ENCODE measurements around the gene RASSF3.
A peak's percentile ranks its signal among the peaks of the same experiment; 100 is the strongest.
"Not testable (repeated sequence)": the region's sequence is repeated elsewhere in the genome, so short reads cannot be mapped to it uniquely, and the experiment has no call there.

Gene RASSF3

GRCh38 chr12:64583395-64583770 is 26.9 kb upstream of the RASSF3 start:
- H3K4me3 Mint-ChIP-seq, result peak overlapping the region; percentile 86
- not testable (repeated sequence) for H3K9me3 Mint-ChIP-seq, H3K27me3 Mint-ChIP-seq, H3K36me3 Mint-ChIP-seq
- peak overlapping the region; percentile 81 for H3K27ac Mint-ChIP-seq
- H3K4me1 Mint-ChIP-seq, result peaks cover 33% of the 10 kb centered on the region

GRCh38 chr12:64583771-64584421 is 26.4 kb upstream of the RASSF3 start:
- peaks cover 33% of the 10 kb centered on the region for H3K4me1 Mint-ChIP-seq
- H3K27me3 Mint-ChIP-seq, result no peaks in the 10 kb centered on the region
- H3K4me3 Mint-ChIP-seq, result peak overlapping the region; percentile 86
- no peaks in the 10 kb centered on the region for H3K9me3 Mint-ChIP-seq
- peak overlapping the region; percentile 81 for H3K27ac Mint-ChIP-seq
- no peaks in the 10 kb centered on the region for H3K36me3 Mint-ChIP-seq

- Mint-ChIP-seq H3K27me3 (no peaks in the 10 kb centered on the region), H3K9me3 (no peaks in the 10 kb centered on the region), H3K4me1 (peaks cover 34% of the 10 kb centered on the region), H3K4me3 (no peak overlapping the region), H3K36me3 (no peaks in the 10 kb centered on the region), H3K27ac (no peak overlapping the region)
Measured at GRCh38 chr12:64585104-64585503, 25.2 kb upstream of the RASSF3 start.

DNA sequence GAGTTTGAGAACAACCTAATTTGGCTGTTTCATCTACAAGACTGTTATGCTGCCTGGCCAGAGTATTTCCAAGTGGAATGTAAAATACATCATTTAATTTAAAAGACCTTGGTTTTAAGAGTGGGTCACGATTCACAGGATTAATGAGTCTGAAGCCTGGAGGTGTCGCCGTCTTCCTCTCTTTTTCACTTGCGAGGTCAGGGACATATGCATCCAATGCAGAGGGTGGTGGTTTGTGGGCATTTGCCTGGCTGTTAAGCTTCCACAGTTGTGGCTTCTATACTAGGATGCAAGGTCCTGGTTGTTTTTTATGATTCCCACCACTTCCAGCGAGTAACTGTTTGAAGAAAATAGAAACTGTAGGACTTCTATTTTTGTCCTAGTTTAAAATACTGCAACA is 22.8 kb upstream of the RASSF3 start:
- no peaks in the 10 kb centered on the region for H3K36me3 Mint-ChIP-seq
- no peaks in the 10 kb centered on the region for H3K9me3 Mint-ChIP-seq
- peak overlapping the region; percentile 44 for H3K27ac Mint-ChIP-seq
- no peak overlapping the region for H3K4me3 Mint-ChIP-seq
- H3K27me3 Mint-ChIP-seq, result no peaks in the 10 kb centered on the region
- peaks cover 36% of the 10 kb centered on the region for H3K4me1 Mint-ChIP-seq

GRCh38 chr12:64590183-64590582 is 20.1 kb upstream of the RASSF3 start:
- Mint-ChIP-seq H3K27ac (no peak overlapping the region), H3K4me3 (no peak overlapping the region), H3K36me3 (no peaks in the 10 kb centered on the region), H3K4me1 (peaks cover 17% of the 10 kb centered on the region), H3K27me3 (no peaks in the 10 kb centered on the region), H3K9me3 (no peaks in the 10 kb centered on the region)

- H3K4me3 Mint-ChIP-seq, result peak overlapping the region; percentile 15
- H3K27ac Mint-ChIP-seq, result peak overlapping the region; percentile 9
- no peaks in the 10 kb centered on the region for H3K9me3 Mint-ChIP-seq
- H3K36me3 Mint-ChIP-seq, result no peaks in the 10 kb centered on the region
- peaks cover 51% of the 10 kb centered on the region for H3K4me1 Mint-ChIP-seq
- no peaks in the 10 kb centered on the region for H3K27me3 Mint-ChIP-seq
Measured at GRCh38 chr12:64595863-64596793, 14.2 kb upstream of the RASSF3 start.

- Mint-ChIP-seq H3K27ac (peak overlapping the region; percentile 66), H3K4me3 (peak overlapping the region; percentile 83), H3K36me3 (no peaks in the 10 kb centered on the region), H3K4me1 (peaks cover 55% of the 10 kb centered on the region), H3K27me3 (no peaks in the 10 kb centered on the region), H3K9me3 (no peaks in the 10 kb centered on the region)
Measured at GRCh38 chr12:64598831-64599230, 11.5 kb upstream of the RASSF3 start.

GRCh38 chr12:64600164-64600561 is 10.1 kb upstream of the RASSF3 start:
- Mint-ChIP-seq H3K27ac (no peak overlapping the region), H3K4me1 (peaks cover 50% of the 10 kb centered on the region), H3K4me3 (peak overlapping the region; percentile 26), H3K27me3 (no peaks in the 10 kb centered on the region), H3K36me3 (no peaks in the 10 kb centered on the region), H3K9me3 (no peaks in the 10 kb centered on the region)

GRCh38 chr12:64603183-64603841 is 7.0 kb upstream of the RASSF3 start:
- Mint-ChIP-seq H3K27me3 (no peaks in the 10 kb centered on the region), H3K4me1 (peaks cover 37% of the 10 kb centered on the region), H3K27ac (peak overlapping the region; percentile 63), H3K9me3 (no peaks in the 10 kb centered on the region), H3K36me3 (no peaks in the 10 kb centered on the region), H3K4me3 (no peak overlapping the region)

DNA sequence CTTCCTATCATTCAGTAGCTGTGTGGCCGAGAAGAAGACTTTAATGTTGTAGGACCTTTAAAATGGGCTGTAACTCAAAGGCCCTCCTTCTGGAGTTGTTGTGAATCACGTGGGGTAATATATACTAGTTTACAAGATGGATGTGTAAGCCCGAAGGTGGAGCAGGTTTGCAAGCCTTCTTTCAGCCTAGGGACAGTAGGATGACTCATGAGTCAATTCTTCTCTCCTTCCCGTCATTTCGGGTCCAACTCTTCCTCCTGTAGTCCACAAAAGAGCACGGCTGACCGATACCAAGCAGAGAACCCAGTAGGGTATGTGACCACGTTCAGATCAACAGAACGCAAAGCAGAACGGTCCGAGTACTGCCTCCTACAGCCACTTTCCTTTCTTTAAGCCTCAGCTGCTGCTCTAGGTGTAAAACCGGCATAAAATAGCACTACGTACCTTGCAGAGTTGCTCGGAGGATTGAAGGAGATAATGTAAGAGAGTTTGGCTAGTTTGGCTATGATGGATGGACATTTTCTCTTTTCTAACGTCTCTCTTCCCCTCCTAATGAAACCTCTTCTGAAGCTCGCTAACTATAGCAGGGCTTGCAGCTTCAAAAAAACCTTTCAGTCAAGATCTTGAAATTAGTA is 1.3 kb upstream of the RASSF3 start:
- Mint-ChIP-seq H3K27me3 (no peaks in the 10 kb centered on the region), H3K27ac (peak overlapping the region; percentile 94), H3K9me3 (no peaks in the 10 kb centered on the region), H3K4me1 (peaks cover 35% of the 10 kb centered on the region), H3K4me3 (peak overlapping the region; percentile 90), H3K36me3 (no peaks in the 10 kb centered on the region)

- Mint-ChIP-seq H3K4me1 (peaks cover 41% of the 10 kb centered on the region), H3K27me3 (no peaks in the 10 kb centered on the region), H3K27ac (peak overlapping the region; percentile 94)
Measured at GRCh38 chr12:64609536-64610078, 688 bp upstream of the RASSF3 start.

DNA sequence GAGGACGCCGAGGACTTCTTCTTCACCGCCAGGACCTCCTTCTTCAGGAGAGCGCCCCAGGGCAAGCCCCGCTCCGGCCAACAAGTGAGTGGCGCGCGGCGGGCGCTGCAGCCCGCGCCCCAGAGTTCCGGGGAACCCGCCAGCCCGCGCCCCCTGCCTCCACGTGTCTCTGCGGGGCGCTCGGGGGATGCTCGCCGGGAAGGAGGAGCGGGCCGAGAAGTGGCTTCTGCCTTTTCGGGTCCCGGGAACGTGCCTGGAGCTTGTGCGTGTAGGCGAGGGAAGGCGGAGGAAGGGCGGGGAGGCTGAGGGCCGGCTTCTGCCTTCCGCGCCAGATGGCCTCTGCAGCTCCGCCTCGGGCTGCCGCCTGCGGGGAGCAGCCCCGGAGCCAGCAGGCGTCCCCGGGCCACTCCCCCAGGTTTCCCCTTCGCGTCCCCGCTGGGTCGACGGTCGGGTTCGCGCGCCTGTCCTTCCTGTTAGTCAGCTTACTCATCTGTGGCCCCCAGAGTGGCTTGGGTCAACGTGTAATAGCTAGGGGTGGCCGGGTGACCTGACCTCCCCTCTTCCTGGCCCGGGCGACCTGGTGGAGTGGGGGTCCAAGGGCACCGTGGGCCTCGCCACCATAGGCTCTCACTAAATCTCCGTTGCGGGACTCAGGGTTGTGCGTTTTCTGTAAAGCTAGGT is 505 bp downstream of the RASSF3 start:
- Mint-ChIP-seq H3K4me1 (peaks cover 49% of the 10 kb centered on the region), H3K9me3 (no peaks in the 10 kb centered on the region), H3K27ac (peak overlapping the region; percentile 91), H3K36me3 (peaks cover 4% of the 10 kb centered on the region), H3K27me3 (no peaks in the 10 kb centered on the region), H3K4me3 (peak overlapping the region; percentile 94)

More at GRCh38 chr12:64609536-64610078, 688 bp upstream of the RASSF3 start:
- Mint-ChIP-seq H3K9me3 (no peaks in the 10 kb centered on the region), H3K4me3 (peak overlapping the region; percentile 90), H3K36me3 (no peaks in the 10 kb centered on the region)

DNA sequence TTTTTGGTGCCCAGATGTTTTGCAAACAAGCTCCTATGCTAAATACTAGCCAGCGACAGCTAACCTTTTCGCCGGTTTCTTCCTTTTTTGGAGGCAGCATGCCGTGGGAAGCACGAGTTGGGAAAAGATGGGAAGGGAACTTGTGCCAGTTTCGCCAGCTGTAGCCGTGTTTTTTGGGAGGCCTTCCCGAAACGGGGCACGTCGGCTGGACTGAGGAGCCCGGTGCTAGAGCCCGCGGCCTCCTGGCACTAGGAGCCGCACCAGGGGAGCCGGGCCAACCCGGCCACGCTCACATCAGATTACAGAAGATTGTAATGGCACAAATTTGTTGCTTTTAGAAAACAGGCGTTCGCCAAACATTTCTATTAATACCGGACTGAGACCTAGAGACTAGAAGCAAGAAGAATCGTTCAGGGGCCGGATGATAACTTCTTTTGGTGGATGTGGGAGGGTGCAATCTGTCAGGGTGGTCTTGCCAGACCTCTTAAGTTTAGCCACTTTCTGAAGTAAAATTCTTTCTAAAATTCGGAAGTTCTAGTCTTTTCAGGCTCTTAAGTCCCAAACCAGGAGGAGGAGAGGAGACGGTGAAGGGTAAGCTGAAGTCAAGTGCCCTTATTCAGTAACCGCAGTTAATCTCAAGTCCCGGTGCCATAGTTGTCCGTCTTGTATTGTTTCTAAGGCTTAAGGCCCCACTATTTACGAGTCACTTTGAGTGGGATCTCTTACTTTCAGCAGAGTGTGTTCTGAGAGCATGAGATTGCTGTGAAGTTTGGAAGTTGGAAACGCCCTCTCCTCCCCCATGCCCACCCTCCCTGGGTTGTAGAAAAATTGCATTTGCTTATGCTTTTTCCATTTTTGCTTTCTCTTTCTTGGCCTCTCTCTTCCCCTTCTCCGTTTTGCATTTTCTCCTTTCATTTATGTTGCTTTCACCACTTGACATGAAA is 1.3 kb downstream of the RASSF3 start:
- Mint-ChIP-seq H3K9me3 (no peaks in the 10 kb centered on the region), H3K36me3 (peaks cover 4% of the 10 kb centered on the region), H3K27me3 (no peaks in the 10 kb centered on the region), H3K27ac (peak overlapping the region; percentile 91), H3K4me3 (peak overlapping the region; percentile 94), H3K4me1 (peaks cover 50% of the 10 kb centered on the region)

DNA sequence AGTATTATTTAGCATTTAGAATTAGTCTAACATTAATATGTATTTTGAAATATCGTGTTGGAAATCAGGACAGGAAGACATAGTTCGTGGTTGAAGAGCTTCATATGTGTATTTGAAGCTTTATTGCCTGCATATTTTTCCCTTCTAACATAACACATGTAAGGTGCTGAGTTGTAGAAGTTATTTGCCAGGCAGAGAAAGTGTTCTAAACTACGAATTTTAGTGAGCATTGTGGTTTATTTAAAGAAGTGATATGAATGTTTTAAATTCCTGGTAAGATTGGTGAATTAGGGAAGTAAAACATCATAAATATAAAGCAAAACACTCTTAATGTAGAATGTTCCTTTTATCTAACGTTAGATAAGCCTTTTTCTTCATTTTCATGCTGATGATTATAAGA is 2.5 kb downstream of the RASSF3 start:
- peak overlapping the region; percentile 91 for H3K27ac Mint-ChIP-seq
- no peaks in the 10 kb centered on the region for H3K9me3 Mint-ChIP-seq
- peaks cover 4% of the 10 kb centered on the region for H3K36me3 Mint-ChIP-seq
- H3K4me3 Mint-ChIP-seq, result peak overlapping the region; percentile 94
- peaks cover 63% of the 10 kb centered on the region for H3K4me1 Mint-ChIP-seq
- no peaks in the 10 kb centered on the region for H3K27me3 Mint-ChIP-seq
